GM12878 (cell line): ENCODE results near the gene HK1. TPM values are rescaled to one million over a fixed set of nuclear protein-coding genes. Genes with fewer than 3 reads are reported as not detected.

Source experiments
- ATAC-seq: fragments of 200-7000 bp; cut with Tn5 transposase; 3 replicates; pipeline ENCODE4 v1.9.1; 2020; ENCODE audit warnings: mild to moderate bottlenecking, moderate library complexity
- BruUV-seq: library from RNA; stranded (reverse); fragments of 400-500 nt; replicated peaks from 2 replicates; lab custom pipeline; 2021; lab: Mats Ljungman, UMichigan
- CTCF ChIA-PET: fragments of 300-600 bp; sonication (Branson Sonifier 250); formaldehyde crosslinking; extraction: SDS; loops from one replicate; lab custom pipeline; 2021; ENCODE audit warnings: inconsistent platforms; lab: Yijun Ruan, JAX
- POLR2A ChIA-PET: fragments of 350-600 bp; formaldehyde crosslinking; extraction: SDS; loops from one replicate; lab custom pipeline; 2021; ENCODE audit warnings: inconsistent platforms; lab: Charles Lee
- RAD21 ChIA-PET: fragments of 300-600 bp; sonication (Branson Sonifier 250); formaldehyde crosslinking; loops from one replicate; lab custom pipeline; 2023; ENCODE audit warnings: antibody characterized with exemption; ENCODE audit not compliant: unreplicated experiment; lab: Charles Lee
- SMC1A ChIA-PET: fragments of 300-600 bp; sonication (Branson Sonifier 250); formaldehyde crosslinking; loops from one replicate; lab custom pipeline; 2023; ENCODE audit not compliant: unreplicated experiment, uncharacterized antibody; lab: Charles Lee
- DNase-seq: peaks from one replicate; pipeline ENCODE4 v3.0.0-alpha.2; 2011; ENCODE audit warnings: low read depth, low spot score
- FAIRE-seq: peaks from 3 replicates; lab custom pipeline; 2011; peaks lifted over from hg19 to GRCh38; lab: Jason Lieb, UNC
- H2AFZ ChIP-seq: 2 replicates; pipeline ENCODE4 v1.6.0; 2011; ENCODE audit warnings: low read depth, low read length, control low read depth; ENCODE audit not compliant: control insufficient read depth
- H3K27ac ChIP-seq: 2 replicates; pipeline ENCODE4 v1.5.1; 2011; ENCODE audit warnings: control low read depth; ENCODE audit not compliant: control insufficient read depth, insufficient read depth
- H3K27me3 ChIP-seq, 2 experiments: replicated peaks in 1 of 2; 2 replicates each; pipeline versions ENCODE4 v1.6.0 to v1.6.1; 2011; ENCODE audit warnings: low read length in 1 of 2; ENCODE audit not compliant: control insufficient read depth in 2 of 2, insufficient read depth in 2 of 2
- H3K36me3 ChIP-seq, 2 experiments: 2 replicates each; pipeline ENCODE4 v1.5.1; 2011; ENCODE audit warnings: low read length in 1 of 2; ENCODE audit not compliant: control insufficient read depth in 2 of 2, insufficient read depth in 2 of 2
- H3K4me1 ChIP-seq: 2 replicates; pipeline ENCODE4 v1.6.1; 2011; ENCODE audit warnings: mild to moderate bottlenecking, low read length, moderate library complexity, mixed read lengths; ENCODE audit not compliant: control insufficient read depth, insufficient read depth
- H3K4me2 ChIP-seq: 2 replicates; pipeline ENCODE4 v1.6.0; 2011; ENCODE audit warnings: control low read depth; ENCODE audit not compliant: control insufficient read depth, insufficient read depth
- H3K4me3 ChIP-seq: fragments of 200-600 bp; sonication (generic); 2 replicates; pipeline ENCODE4 v1.5.1; 2016
- H3K79me2 ChIP-seq: 2 replicates; pipeline ENCODE4 v1.6.0; 2011; ENCODE audit warnings: low read length; ENCODE audit not compliant: control insufficient read depth, insufficient read depth
- H3K9ac ChIP-seq: 2 replicates; pipeline ENCODE4 v1.8.0; 2011; ENCODE audit warnings: low read length, control low read depth, mixed read lengths; ENCODE audit not compliant: control insufficient read depth, insufficient read depth
- H3K9me3 ChIP-seq: replicated peaks from 3 replicates; pipeline ENCODE4 v1.5.1; 2011; ENCODE audit warnings: mild to moderate bottlenecking, low read length; ENCODE audit not compliant: control insufficient read depth, insufficient read depth
- H4K20me1 ChIP-seq: 2 replicates; pipeline ENCODE4 v1.6.0; 2011; ENCODE audit not compliant: control insufficient read depth, insufficient read depth
- CBX3 ChIP-seq: fragments of 200-600 bp; sonication (generic); IDR thresholded peaks from 2 replicates; pipeline ENCODE4 v1.6.1; 2016; ENCODE audit warnings: low read depth, borderline replicate concordance
- CREB1 ChIP-seq: IDR thresholded peaks from 2 replicates; pipeline ENCODE4 v1.6.1; 2012; ENCODE audit warnings: low read depth, mild to moderate bottlenecking, inconsistent platforms
- FOXM1 ChIP-seq: IDR thresholded peaks from 2 replicates; pipeline ENCODE4 v1.6.1; 2012; ENCODE audit warnings: low read depth, mild to moderate bottlenecking, inconsistent platforms, low read length, moderate library complexity
- POLR2A ChIP-seq: IDR thresholded peaks from 2 replicates; pipeline ENCODE4 v1.6.1; 2011; ENCODE audit warnings: low read depth, mild to moderate bottlenecking, low read length
- RBBP5 ChIP-seq: fragments of 200-600 bp; sonication (generic); conservative IDR thresholded peaks from 2 replicates; pipeline ENCODE4 v1.6.1; 2016
- SMAD1 ChIP-seq: fragments of 450-650 bp; IDR thresholded peaks from 2 replicates; pipeline ENCODE4 v1.6.1; 2018; ENCODE audit warnings: mild to moderate bottlenecking, low read depth; ENCODE audit not compliant: partially characterized antibody
- USF1 ChIP-seq: IDR thresholded peaks from 2 replicates; pipeline ENCODE4 v1.6.1; 2011; ENCODE audit warnings: borderline replicate concordance, low read depth, mild to moderate bottlenecking, moderate library complexity, mixed read lengths, low read length; ENCODE audit not compliant: insufficient read depth; ENCODE audit errors: extremely low read length
- USF2 ChIP-seq: IDR thresholded peaks from 2 replicates; pipeline ENCODE4 v1.6.1; 2011; ENCODE audit warnings: low read depth, low read length, improper control_type of control experiment, borderline replicate concordance
- ZNF217 ChIP-seq: fragments of 450-650 bp; IDR thresholded peaks from 2 replicates; pipeline ENCODE4 v1.6.1; 2017; ENCODE audit warnings: antibody characterized with exemption, mild to moderate bottlenecking
- WGBS: methylation state at CpG from one replicate; pipeline ENCODE4 v1.1.6; 2016; ENCODE audit warnings: low lambda C conversion rate; ENCODE audit not compliant: insufficient replicate concordance, insufficient coverage; ENCODE audit errors: missing lambda C conversion rate; 5-methylcytosine and 5-hydroxymethylcytosine counted together
- in situ Hi-C: fragments of 300-500 bp; cut with MboI; formaldehyde crosslinking; loops from 9 replicates; pipeline ENCODE4 v1.14.3; 2018; ENCODE audit warnings: mixed read lengths
- intact Hi-C: fragments of 100-400 bp; cut with micrococcal nuclease; formaldehyde crosslinking; loops from one replicate; pipeline ENCODE4 v1.14.2; 2022; ENCODE audit not compliant: unreplicated experiment
- polyA plus RNA-seq, 11 experiments: library from polyadenylated mRNA; depleted of rRNA in 4 of 11; unstranded in 6 of 11; stranded (reverse) in 5 of 11; fragments of >200 nt; fragmentation: Nextera tagmentation in 4 of 11; fragmentation: Illumina TruSeq in 1 of 11; extraction: Ambion mirVana in 4 of 11; extraction: Trizol in 1 of 11; gene quantifications; 1 replicate in 1 of 11; 2 replicates in 10 of 11; pipeline versions ENCODE4 v1.2.1 to v1.2.3, GENCODE V29; 2011 to 2016; ENCODE audit warnings: inconsistent platforms in 2 of 11, missing spikeins in 2 of 11, low read depth in 1 of 11
- total RNA-seq, 4 experiments: library from RNA; depleted of rRNA in 3 of 4; stranded (reverse); fragments of >200 nt in 3 of 4; fragmentation: Illumina TruSeq in 1 of 4; extraction: Trizol in 1 of 4; gene quantifications; 2 replicates each; pipeline versions ENCODE4 v1.2.1 to v1.2.3, GENCODE V29; 2013 to 2021

HK1 gene
- total and polyA plus RNA-seq, 10 of the 15 experiments (the other 5 are each of a cell fraction or from before 2014, with no cell fraction given) = 3.4 to 77.3 (median 46.6) TPM

DNA sequence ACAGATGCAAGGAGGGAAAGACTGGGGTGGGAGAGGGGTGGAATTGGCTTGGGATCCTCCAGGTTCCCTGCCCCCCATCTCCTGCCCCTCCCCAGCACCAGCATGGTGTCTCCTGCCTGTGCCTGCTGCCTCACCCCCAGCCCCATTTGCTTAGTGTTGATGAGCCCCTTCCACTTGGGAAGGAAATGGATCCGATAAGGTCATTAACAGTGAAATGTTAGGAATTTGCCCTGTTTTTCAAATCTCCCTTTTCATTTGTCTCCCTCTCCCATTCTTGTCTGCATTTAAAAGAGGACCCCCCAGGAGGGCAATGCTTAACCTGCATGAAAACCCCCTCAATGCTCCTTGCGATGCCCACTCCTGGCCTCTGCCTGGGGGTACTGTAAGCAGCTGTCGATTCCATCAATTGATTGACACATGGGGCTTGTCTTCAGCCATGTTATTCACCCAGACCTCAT is 51.5 kb downstream of the HK1 start (continued):
- TF ChIP-seq USF2 (no peak), SMAD1 (no peak), POLR2A (no peak), ZNF217 (no peak), CBX3 (no peak)

DNA sequence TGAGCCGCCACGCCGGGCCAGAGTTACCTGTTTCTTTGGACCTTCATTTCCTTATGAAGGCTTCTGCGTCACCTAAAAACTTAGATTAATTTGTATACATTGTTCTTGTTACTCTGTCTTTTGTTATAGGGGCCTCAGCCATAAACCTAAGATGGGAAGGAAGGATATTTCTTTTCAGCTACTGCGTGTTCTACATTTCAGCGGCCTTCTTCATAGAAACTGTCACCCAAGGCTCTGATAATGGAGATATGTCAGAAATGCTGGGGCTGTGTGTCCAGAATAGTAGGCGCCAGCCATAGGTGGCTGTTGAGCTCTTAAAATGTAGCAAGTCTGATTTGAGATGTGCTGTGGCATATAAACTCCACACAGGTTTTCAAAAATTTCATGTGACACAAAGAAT is 52.9 kb downstream of the HK1 start:
- intact Hi-C loops = no loop called here

More for the DNA sequence above, 52.9 kb downstream of the HK1 start:
- CTCF ChIA-PET = no interaction called here
- Histone ChIP-seq H2AFZ (no peak overlapping the region), H3K27me3 (no peaks in the 10 kb centered on the region), H4K20me1 (no peaks in the 10 kb centered on the region), H3K79me2 (peaks cover 73% of the 10 kb centered on the region), H3K4me1 (peaks cover 25% of the 10 kb centered on the region), H3K9ac (no peak overlapping the region), H3K4me2 (no peak overlapping the region), H3K4me3 (no peak overlapping the region), H3K36me3 (peaks cover 3 to 5% of the 10 kb centered on the region in 2 experiments), H3K9me3 (no peaks in the 10 kb centered on the region), H3K27ac (no peak overlapping the region)
- WGBS = over 99% methylated on average over 7 of the region's 7 CpGs
- TF ChIP-seq CREB1 = no peak
- TF ChIP-seq USF1 = no peak
- no peak for TF ChIP-seq RBBP5
- no peak for TF ChIP-seq FOXM1
- no peak for DNase-seq
- RAD21 ChIA-PET = no interaction called here
- no TSS peak for BruUV-seq
- no peak for FAIRE-seq
- ATAC-seq = no peak
- POLR2A ChIA-PET = no interaction called here
- SMC1A ChIA-PET = interaction anchor here (0.9 kb wide), 1 partner anchor 14 kb away, joined by 4 read pairs; no protein-coding TSS in a partner anchor
- in situ Hi-C loops = no loop called here
